ENCODE measurements around the gene MBIP.

The MBIP gene

GRCh38 chr14:36264595-36264994 is 55.8 kb downstream of the MBIP start:
- no peak for FAIRE-seq

GRCh38 chr14:36264107-36264506 is 56.3 kb downstream of the MBIP start:
- FAIRE-seq: no peak
- no peak for DNase-seq (ENCODE audit: low spot score)

More at GRCh38 chr14:36264595-36264994, 55.8 kb downstream of the MBIP start:
- DNase-seq (ENCODE audit: low spot score): no peak

GRCh38 chr14:36260970-36261640 is 59.3 kb downstream of the MBIP start:
- no peak for FAIRE-seq
- no peak for DNase-seq (ENCODE audit: low spot score)

GRCh38 chr14:36258241-36258640 is 62.2 kb downstream of the MBIP start:
- DNase-seq (ENCODE audit: low spot score) (no peak), FAIRE-seq (no peak)

GRCh38 chr14:36256126-36256801 is 64.2 kb downstream of the MBIP start:
- DNase-seq (ENCODE audit: low spot score) (no peak), FAIRE-seq (no peak)

GRCh38 chr14:36254020-36254624 is 66.3 kb downstream of the MBIP start:
- FAIRE-seq: no peak
- DNase-seq (ENCODE audit: low spot score): peak; percentile 5

Measured in RCC 7860 (cell line).